Spleen (tissue), 11 donors: ENCODE measurements around the gene RAD51B. TPM values are rescaled to one million over a fixed set of nuclear protein-coding genes. Genes with fewer than 3 reads are reported as not detected.

Experiments used
- DNase-seq: peaks from one replicate; pipeline ENCODE4 v3.0.0-alpha.2; 2020
- H3K27ac ChIP-seq, 8 donors: fragments of 200-600 bp; sonication (generic) in 7 of 8; 1 replicate in 4 of 8; 2 replicates in 4 of 8; pipeline versions ENCODE4 v1.5.0 to v1.8.0; 2016 to 2021; ENCODE audit warnings: inconsistent platforms in 4 of 8, mild to moderate bottlenecking in 4 of 8, moderate library complexity in 1 of 8
- H3K27me3 ChIP-seq, 7 donors: fragments of 200-600 bp; sonication (generic) in 6 of 7; replicated peaks in 1 of 7; 1 replicate in 4 of 7; 2 replicates in 3 of 7; pipeline versions ENCODE4 v1.5.0 to v1.8.0; 2016 to 2021; ENCODE audit warnings: inconsistent platforms in 3 of 7, mild to moderate bottlenecking in 1 of 7
- H3K36me3 ChIP-seq, 6 donors: fragments of 200-600 bp; sonication (generic) in 5 of 6; 1 replicate in 4 of 6; 2 replicates in 2 of 6; pipeline versions ENCODE4 v1.5.0 to v1.8.0; 2016 to 2021; ENCODE audit warnings: inconsistent platforms in 2 of 6
- H3K4me1 ChIP-seq, 6 donors: fragments of 200-600 bp; sonication (generic) in 5 of 6; 1 replicate in 3 of 6; 2 replicates in 3 of 6; pipeline versions ENCODE4 v1.5.0 to v1.8.0; 2016 to 2021; ENCODE audit warnings: inconsistent platforms in 3 of 6
- H3K4me3 ChIP-seq, 8 donors: fragments of 200-600 bp; sonication (generic) in 7 of 8; 1 replicate in 4 of 8; 2 replicates in 4 of 8; pipeline versions ENCODE4 v1.5.0 to v1.8.0; 2016 to 2021; ENCODE audit warnings: inconsistent platforms in 4 of 8, mild to moderate bottlenecking in 4 of 8, moderate library complexity in 2 of 8
- H3K9me3 ChIP-seq, 8 donors: fragments of 200-600 bp; sonication (generic) in 7 of 8; 1 replicate in 4 of 8; 2 replicates in 4 of 8; pipeline versions ENCODE4 v1.5.0 to v1.8.0; 2016 to 2021; ENCODE audit warnings: inconsistent platforms in 4 of 8
- POLR2A ChIP-seq, 3 donors: fragments of 450-650 bp; IDR thresholded peaks; one replicate each; pipeline ENCODE4 v1.5.1; 2017; ENCODE audit warnings: antibody characterized with exemption in 3 of 3, mild to moderate bottlenecking in 1 of 3
- POLR2AphosphoS5 ChIP-seq, 3 donors: sonication (generic); formaldehyde crosslinking; IDR thresholded peaks; one replicate each; pipeline ENCODE4 v1.5.1; 2017; ENCODE audit warnings: antibody characterized with exemption in 3 of 3
- WGBS, 5 donors: extraction: QIAGEN DNeasy Blood & Tissue Kit in 3 of 5; methylation state at CpG; one replicate each; pipeline versions ENCODE4 v1.1.5 to v1.1.7; 2013 to 2018; 5-methylcytosine and 5-hydroxymethylcytosine counted together
- intact Hi-C: fragments of 100-400 bp; cut with DNase I; formaldehyde crosslinking; loops from one replicate; pipeline ENCODE4 v1.15.0; 2023; ENCODE audit warnings: low total_unique reads
- polyA plus RNA-seq, 3 donors: library from polyadenylated mRNA; stranded (reverse); fragments of 200-250 nt; gene quantifications; one replicate each; pipeline ENCODE4 v1.2.1, GENCODE V29; 2013
- total RNA-seq, 7 donors: library from RNA; depleted of rRNA in 3 of 7; stranded (reverse); fragments of >200 nt in 3 of 7; fragmentation: NEBNext Ultra II Directional in 4 of 7; extraction: Animal tissue kit (Norgen Biotek cat#: 25700) in 4 of 7; gene quantifications; one replicate each; pipeline versions ENCODE4 v1.1.0 to v1.2.1, GENCODE V29; 2016 to 2021
- TF ChIP-seq, protein P1 (sequence below), 11 experiments: fragments of 200-600 bp in 7 of 11; fragments of 450-650 bp in 4 of 11; sonication (generic) in 4 of 11; IDR thresholded peaks in 8 of 11; conservative IDR thresholded peaks in 3 of 11; 1 replicate in 7 of 11; 2 replicates in 4 of 11; pipeline versions ENCODE4 v1.4.0 to v1.8.0; 2016 to 2021; ENCODE audit warnings: antibody characterized with exemption in 11 of 11, inconsistent platforms in 4 of 11, mild to moderate bottlenecking in 1 of 11
- donor health status: healthy with polysubstance abuse.
- donor health status: DM: no; HTN: no; CAD: no; lungs with moderate emphysema.
- donor health status: DM: no; HTN: no; CAD: no.
- donor health status: Bipolar disorder and iron deficiency.
- donor health status: healthy.
- donor health status: DM: no; HTN: no; CAD: no.
- donor health status: DM: yes; HTN: yes; CAD: no.

The RAD51B gene
- total and polyA plus RNA-seq, 10 donors: 4.2 to 43.7 (median 29.8) TPM

DNA sequence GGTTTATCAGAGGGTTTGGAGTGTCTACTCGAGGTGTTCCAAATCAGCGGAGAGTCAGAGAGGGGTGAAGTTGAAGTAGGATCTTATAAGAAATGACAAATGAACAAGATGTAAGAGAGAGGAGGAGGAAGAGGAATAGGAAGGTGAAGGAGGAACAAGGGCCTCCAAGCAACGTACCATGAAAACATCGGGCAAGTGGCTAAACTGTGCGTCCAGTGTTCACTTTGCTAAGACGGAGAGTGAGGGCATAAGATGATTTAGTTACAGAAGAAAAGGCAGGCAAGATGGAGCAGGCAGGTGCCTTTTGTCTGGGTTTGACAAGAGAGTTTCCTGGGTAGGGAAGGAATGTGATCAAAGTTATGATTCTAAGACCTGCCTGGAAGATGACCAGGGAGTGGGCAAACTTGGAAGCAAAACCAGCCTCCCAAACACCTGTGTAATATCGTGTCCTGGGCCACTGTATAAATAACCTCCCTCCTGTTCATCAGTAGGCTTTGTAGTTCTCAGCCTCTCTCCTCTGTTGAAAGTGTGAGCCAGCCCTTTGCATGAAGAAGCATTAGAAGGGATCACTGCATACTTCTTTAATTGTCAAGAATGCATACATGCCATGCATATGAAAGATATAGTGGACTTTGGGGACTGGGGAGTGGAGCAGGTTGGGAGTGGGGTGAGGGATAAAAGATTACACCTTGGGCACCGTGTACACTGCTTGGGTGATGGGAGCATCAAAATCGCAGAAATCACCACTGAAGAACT lies 861.9 kb downstream of the RAD51B start:
- WGBS, 5 donors: 69 to 92% (median 83%) methylated on average over 9 of the region's 9 CpGs
- intact Hi-C loops: loop anchor here (2.0 kb wide), 1 partner anchor 109 kb away; no protein-coding TSS in a partner anchor

DNA sequence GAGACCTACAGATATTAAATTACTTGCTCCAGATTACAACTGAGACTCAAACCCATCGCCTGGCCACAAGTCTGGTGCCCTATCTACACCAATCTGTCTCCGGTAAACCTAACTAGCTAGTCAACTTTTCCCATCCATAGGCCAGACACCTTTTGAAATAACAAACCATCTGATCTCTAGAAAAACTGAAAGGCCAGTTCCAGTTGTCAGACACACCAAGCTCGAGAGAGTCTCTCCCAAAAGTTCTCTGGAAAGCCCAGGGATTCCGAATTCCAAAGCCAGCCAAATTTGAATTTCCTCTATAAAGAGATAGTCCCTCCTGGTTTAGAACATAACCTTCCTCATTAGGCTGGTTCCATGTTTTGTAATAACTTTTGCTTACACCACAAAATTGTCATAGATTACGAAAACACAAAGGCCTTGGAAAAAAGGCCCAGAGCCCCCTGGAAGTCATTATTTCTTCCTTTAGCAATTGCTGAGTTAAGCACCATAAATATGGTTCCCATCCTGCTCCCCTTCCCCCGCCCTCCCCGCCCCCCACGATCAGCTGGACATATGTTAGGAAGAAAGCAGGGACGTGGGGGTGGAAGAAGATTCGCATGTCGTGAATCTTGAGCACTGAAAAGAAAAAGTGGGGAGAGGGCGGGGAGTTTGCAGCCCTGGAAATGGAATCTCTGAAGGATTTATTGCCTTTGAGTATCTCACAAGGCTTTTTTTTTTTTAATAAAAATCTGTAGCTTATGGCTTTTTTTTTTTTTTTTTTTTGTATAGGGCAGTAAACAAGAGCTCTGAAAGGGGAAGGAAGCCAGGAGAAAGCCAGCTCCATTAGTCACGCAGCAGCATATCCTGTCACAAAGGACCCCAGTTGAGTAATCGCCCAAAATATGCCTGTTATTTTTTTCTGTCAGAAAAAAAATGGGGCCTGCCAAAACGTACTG lies 862.9 kb downstream of the RAD51B start:
- 24 to 32% (median 29%) methylated on average over 15 of the region's 15 CpGs for WGBS, 5 donors
- peak overlapping the region in 1 of 8 donors; percentile 57 for H3K4me3 ChIP-seq
- TF ChIP-seq, protein P1, sequence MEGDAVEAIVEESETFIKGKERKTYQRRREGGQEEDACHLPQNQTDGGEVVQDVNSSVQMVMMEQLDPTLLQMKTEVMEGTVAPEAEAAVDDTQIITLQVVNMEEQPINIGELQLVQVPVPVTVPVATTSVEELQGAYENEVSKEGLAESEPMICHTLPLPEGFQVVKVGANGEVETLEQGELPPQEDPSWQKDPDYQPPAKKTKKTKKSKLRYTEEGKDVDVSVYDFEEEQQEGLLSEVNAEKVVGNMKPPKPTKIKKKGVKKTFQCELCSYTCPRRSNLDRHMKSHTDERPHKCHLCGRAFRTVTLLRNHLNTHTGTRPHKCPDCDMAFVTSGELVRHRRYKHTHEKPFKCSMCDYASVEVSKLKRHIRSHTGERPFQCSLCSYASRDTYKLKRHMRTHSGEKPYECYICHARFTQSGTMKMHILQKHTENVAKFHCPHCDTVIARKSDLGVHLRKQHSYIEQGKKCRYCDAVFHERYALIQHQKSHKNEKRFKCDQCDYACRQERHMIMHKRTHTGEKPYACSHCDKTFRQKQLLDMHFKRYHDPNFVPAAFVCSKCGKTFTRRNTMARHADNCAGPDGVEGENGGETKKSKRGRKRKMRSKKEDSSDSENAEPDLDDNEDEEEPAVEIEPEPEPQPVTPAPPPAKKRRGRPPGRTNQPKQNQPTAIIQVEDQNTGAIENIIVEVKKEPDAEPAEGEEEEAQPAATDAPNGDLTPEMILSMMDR (IDR thresholded peaks at IDR 0.05 in 8 of 11, conservative IDR thresholded peaks at IDR 0.05 in 3 of 11): peak in 1 of 11 experiments; percentile 6
- TF ChIP-seq POLR2A (IDR thresholded peaks at IDR 0.05) (no peak), POLR2AphosphoS5 (IDR thresholded peaks at IDR 0.05) (peak in 1 of 3 donors; percentile 55)
- peak overlapping the region; percentile 64 to 96 (median 91) for H3K27ac ChIP-seq
- H3K4me1 ChIP-seq: peaks cover 34 to 79% (median 59%) of the 10 kb centered on the region in 6 donors
- DNase-seq: no peak
- intact Hi-C loops: loop anchor here (2.0 kb wide), 1 partner anchor 108 kb away; no protein-coding TSS in a partner anchor
- no peaks in the 10 kb centered on the region for H3K27me3 ChIP-seq
- H3K36me3 ChIP-seq: no peaks in the 10 kb centered on the region
- H3K9me3 ChIP-seq: no peaks in the 10 kb centered on the region

More for the DNA sequence above, 861.9 kb downstream of the RAD51B start:
- H3K36me3 ChIP-seq: no peaks in the 10 kb centered on the region
- H3K27ac ChIP-seq: peak overlapping the region; percentile 64 to 96 (median 91)
- no peaks in the 10 kb centered on the region for H3K27me3 ChIP-seq
- TF ChIP-seq POLR2AphosphoS5 (IDR thresholded peaks at IDR 0.05) (no peak), POLR2A (IDR thresholded peaks at IDR 0.05) (no peak)
- TF ChIP-seq, protein P1 (IDR thresholded peaks at IDR 0.05 in 8 of 11, conservative IDR thresholded peaks at IDR 0.05 in 3 of 11): no peak
- peak overlapping the region in 1 of 8 donors; percentile 57 for H3K4me3 ChIP-seq
- H3K9me3 ChIP-seq: no peaks in the 10 kb centered on the region
- DNase-seq: no peak
- H3K4me1 ChIP-seq: peaks cover 34 to 78% (median 59%) of the 10 kb centered on the region in 6 donors

DNA sequence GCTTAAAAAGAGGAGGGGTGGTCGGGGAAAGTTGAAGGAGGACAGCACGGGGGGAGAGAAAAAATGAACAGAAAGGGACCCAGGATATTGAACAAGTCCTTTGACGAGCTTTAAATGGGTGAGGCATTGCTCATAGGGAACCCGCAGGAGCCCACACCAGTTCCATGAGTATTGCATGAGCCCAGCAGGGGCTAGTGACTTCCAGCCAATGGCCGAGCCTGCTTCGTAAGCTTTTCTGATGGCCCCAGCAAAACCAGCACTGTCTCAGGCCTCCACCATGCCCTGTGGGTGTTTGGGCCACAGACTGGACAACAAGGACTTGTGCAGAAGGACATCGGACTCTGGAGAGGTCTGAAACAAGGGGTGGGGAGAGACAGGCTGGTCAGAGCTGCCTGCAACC lies 863.7 kb downstream of the RAD51B start:
- TF ChIP-seq POLR2AphosphoS5 (IDR thresholded peaks at IDR 0.05) (no peak), POLR2A (IDR thresholded peaks at IDR 0.05) (no peak)
- TF ChIP-seq, protein P1 (IDR thresholded peaks at IDR 0.05 in 8 of 11, conservative IDR thresholded peaks at IDR 0.05 in 3 of 11): no peak
- peak overlapping the region; percentile 64 to 96 (median 91) for H3K27ac ChIP-seq
- H3K9me3 ChIP-seq: no peaks in the 10 kb centered on the region
- H3K36me3 ChIP-seq: no peaks in the 10 kb centered on the region
- intact Hi-C loops: loop anchor here (2.0 kb wide), 1 partner anchor 107 kb away; no protein-coding TSS in a partner anchor
- H3K27me3 ChIP-seq: no peaks in the 10 kb centered on the region
- peaks cover 34 to 78% (median 60%) of the 10 kb centered on the region in 6 donors for H3K4me1 ChIP-seq
- H3K4me3 ChIP-seq: peak overlapping the region in 1 of 8 donors; percentile 51
- 55 to 77% (median 61%) methylated on average over 7 of the region's 7 CpGs for WGBS, 5 donors
- no peak for DNase-seq
